H1 (cell line): ENCODE results near the gene TAOK1. TPM values are rescaled to one million over a fixed set of nuclear protein-coding genes. Genes with fewer than 3 reads are reported as not detected.

Experiments used
- CTCF ChIA-PET: fragments of 300-600 bp; sonication (Branson Sonifier 250); formaldehyde crosslinking; loops from one replicate; lab custom pipeline; 2021; ENCODE audit not compliant: partially characterized antibody; lab: Charles Lee
- POLR2A ChIA-PET: fragments of 300-600 bp; sonication (Branson Sonifier 250); formaldehyde crosslinking; loops from one replicate; lab custom pipeline; 2021; ENCODE audit warnings: inconsistent platforms; ENCODE audit not compliant: partially characterized antibody; lab: Charles Lee
- DNase-seq, 2 experiments: peaks; one replicate each; pipeline versions ENCODE4 v3.0.0 to v3.0.0-alpha.2; 2010 to 2022; ENCODE audit warnings: low spot score in 2 of 2, low read depth in 1 of 2, mixed read lengths in 1 of 2
- FAIRE-seq: peaks from 2 replicates; lab custom pipeline; 2011; peaks lifted over from hg19 to GRCh38; lab: Jason Lieb, UNC
- H2AFZ ChIP-seq: 2 replicates; pipeline ENCODE4 v1.8.1; 2012; ENCODE audit warnings: low read length, inconsistent platforms
- H2AK5ac ChIP-seq: 2 replicates; pipeline ENCODE4 v1.6.1; 2013; ENCODE audit warnings: low read depth, low read length
- H2BK120ac ChIP-seq: replicated peaks from 2 replicates; pipeline ENCODE3; 2013; ENCODE audit warnings: low read depth, low read length, inconsistent platforms
- H2BK12ac ChIP-seq: 2 replicates; pipeline ENCODE4 v1.6.1; 2013; ENCODE audit warnings: low read depth, low read length
- H2BK15ac ChIP-seq: 2 replicates; pipeline ENCODE4 v1.6.1; 2013; ENCODE audit warnings: low read length
- H2BK20ac ChIP-seq: 2 replicates; pipeline ENCODE4 v1.6.1; 2013; ENCODE audit warnings: low read length
- H2BK5ac ChIP-seq: 2 replicates; pipeline ENCODE4 v1.6.1; 2013; ENCODE audit warnings: low read depth, low read length
- H3K14ac ChIP-seq: 2 replicates; pipeline ENCODE4 v1.6.1; 2013; ENCODE audit warnings: inconsistent platforms; ENCODE audit not compliant: insufficient read length
- H3K18ac ChIP-seq: 2 replicates; pipeline ENCODE4 v1.6.1; 2013; ENCODE audit warnings: low read length; ENCODE audit errors: extremely low read depth
- H3K23ac ChIP-seq: 2 replicates; pipeline ENCODE4 v1.6.1; 2013; ENCODE audit warnings: inconsistent platforms; ENCODE audit not compliant: insufficient read length
- H3K23me2 ChIP-seq: 2 replicates; pipeline ENCODE4 v1.6.1; 2013; ENCODE audit warnings: low read depth, low read length
- H3K27ac ChIP-seq: 2 replicates; pipeline ENCODE4 v1.6.1; 2011; ENCODE audit warnings: low read depth, low read length, inconsistent platforms
- H3K27me3 ChIP-seq, 4 experiments: replicated peaks in 1 of 4; 1 replicate in 1 of 4; 2 replicates in 3 of 4; pipeline versions ENCODE4 v1.6.1 to v1.8.1; 2011 to 2013; ENCODE audit warnings: low read length in 3 of 4, mild to moderate bottlenecking in 3 of 4, inconsistent platforms in 2 of 4, mixed read lengths in 2 of 4, moderate library complexity in 1 of 4; ENCODE audit not compliant: control insufficient read depth in 3 of 4, insufficient read depth in 3 of 4; ENCODE audit errors: extremely low read depth in 1 of 4
- H3K36me3 ChIP-seq, 4 experiments: 2 replicates each; pipeline versions ENCODE4 v1.6.1 to v1.8.1; 2011 to 2013; ENCODE audit warnings: mild to moderate bottlenecking in 4 of 4, low read length in 3 of 4, moderate library complexity in 2 of 4, control low read depth in 1 of 4, inconsistent platforms in 1 of 4; ENCODE audit not compliant: insufficient read depth in 4 of 4, control insufficient read depth in 2 of 4
- H3K4ac ChIP-seq: replicated peaks from 2 replicates; pipeline ENCODE3; 2013; ENCODE audit warnings: low read length, low read depth, mixed read lengths, inconsistent platforms; ENCODE audit not compliant: insufficient read length
- H3K4me1 ChIP-seq, 4 experiments: replicated peaks in 1 of 4; 1 replicate in 1 of 4; 2 replicates in 3 of 4; pipeline versions ENCODE4 v1.6.1 to v1.8.1; 2011 to 2013; ENCODE audit warnings: low read length in 3 of 4, inconsistent platforms in 2 of 4, mixed read lengths in 1 of 4; ENCODE audit not compliant: insufficient read depth in 4 of 4, control insufficient read depth in 3 of 4
- H3K4me2 ChIP-seq, 2 experiments: 2 replicates each; pipeline versions ENCODE4 v1.6.1 to v1.8.1; 2011 to 2013; ENCODE audit warnings: low read depth in 2 of 2, low read length in 2 of 2, control low read depth in 1 of 2, inconsistent platforms in 1 of 2, mild to moderate bottlenecking in 1 of 2; ENCODE audit not compliant: insufficient read depth in 1 of 2
- H3K4me3 ChIP-seq, 4 experiments: fragments of 200-600, 300-600 bp in 1 of 4; sonication (generic), shearing (Covaris generic), sonication (Bioruptor Twin) in 1 of 4; 2 replicates each; pipeline versions ENCODE4 v1.5.1 to v1.8.1; 2011 to 2016; ENCODE audit warnings: low read length in 4 of 4, low read depth in 3 of 4, control low read depth in 2 of 4, inconsistent platforms in 2 of 4, mild to moderate bottlenecking in 2 of 4, mixed read lengths in 1 of 4, moderate library complexity in 1 of 4; ENCODE audit not compliant: insufficient read depth in 2 of 4; ENCODE audit errors: extremely low read depth in 1 of 4
- H3K56ac ChIP-seq: replicated peaks from 2 replicates; pipeline ENCODE3; 2013; ENCODE audit warnings: low read depth, mild to moderate bottlenecking, mixed read lengths, low read length, inconsistent platforms; ENCODE audit not compliant: insufficient read length
- H3K79me1 ChIP-seq: 2 replicates; pipeline ENCODE4 v1.6.1; 2013; ENCODE audit warnings: low read depth, low read length, control low read depth
- H3K79me2 ChIP-seq, 2 experiments: 2 replicates each; pipeline versions ENCODE4 v1.6.1 to v1.8.1; 2012 to 2013; ENCODE audit warnings: low read length in 2 of 2, mild to moderate bottlenecking in 2 of 2, inconsistent platforms in 1 of 2; ENCODE audit not compliant: insufficient read depth in 2 of 2, control insufficient read depth in 1 of 2
- H3K9ac ChIP-seq, 4 experiments: replicated peaks in 1 of 4; 1 replicate in 1 of 4; 2 replicates in 3 of 4; pipeline versions ENCODE4 v1.6.1 to v1.8.1; 2011 to 2013; ENCODE audit warnings: low read depth in 3 of 4, low read length in 3 of 4, control low read depth in 2 of 4, mild to moderate bottlenecking in 2 of 4, moderate library complexity in 2 of 4, inconsistent platforms in 1 of 4; ENCODE audit errors: extremely low read depth in 1 of 4
- H3K9me3 ChIP-seq, 2 experiments: 2 replicates each; pipeline versions ENCODE4 v1.6.1 to v1.8.1; 2012 to 2013; ENCODE audit warnings: mild to moderate bottlenecking in 2 of 2, moderate library complexity in 2 of 2, control low read depth in 1 of 2, inconsistent platforms in 1 of 2, low read depth in 1 of 2, low read length in 1 of 2, mixed read lengths in 1 of 2; ENCODE audit not compliant: insufficient read depth in 2 of 2
- H4K20me1 ChIP-seq, 2 experiments: replicated peaks in 1 of 2; 2 replicates each; pipeline versions ENCODE3 to v1.8.1; 2011 to 2013; ENCODE audit warnings: inconsistent platforms in 2 of 2, low read length in 2 of 2, mild to moderate bottlenecking in 1 of 2; ENCODE audit not compliant: insufficient read depth in 2 of 2, control insufficient read depth in 1 of 2
- H4K5ac ChIP-seq: 2 replicates; pipeline ENCODE4 v1.6.1; 2013; ENCODE audit warnings: low read length, low read depth, mixed read lengths, inconsistent platforms; ENCODE audit not compliant: insufficient read length
- H4K8ac ChIP-seq: 2 replicates; pipeline ENCODE4 v1.8.0; 2013; ENCODE audit warnings: mild to moderate bottlenecking, moderate library complexity, low read length, inconsistent platforms; ENCODE audit not compliant: insufficient read depth; ENCODE audit errors: extremely low read depth
- H4K91ac ChIP-seq: replicated peaks from 2 replicates; pipeline ENCODE3; 2013; ENCODE audit warnings: low read length, mixed read lengths, inconsistent platforms; ENCODE audit not compliant: insufficient read length
- CEBPB ChIP-seq: IDR thresholded peaks from 2 replicates; pipeline ENCODE4 v1.6.1; 2012; ENCODE audit warnings: low read depth, low read length
- SIX5 ChIP-seq: IDR thresholded peaks from 2 replicates; pipeline ENCODE4 v1.6.1; 2011; ENCODE audit warnings: mild to moderate bottlenecking, low read depth, low read length
- SP1 ChIP-seq: IDR thresholded peaks from 2 replicates; pipeline ENCODE4 v1.6.1; 2011; ENCODE audit warnings: low read depth, low read length
- TEAD4 ChIP-seq: IDR thresholded peaks from 2 replicates; pipeline ENCODE4 v1.6.1; 2012; ENCODE audit warnings: low read depth, low read length, inconsistent platforms, mixed read lengths
- WGBS, 2 experiments: shearing (Covaris generic) in 1 of 2; methylation state at CpG; one replicate each; pipeline versions ENCODE4 v1.1.6 to v1.1.7; 2013 to 2015; ENCODE audit warnings: low lambda C conversion rate in 2 of 2, mixed read lengths in 2 of 2, inconsistent platforms in 1 of 2, low coverage in 1 of 2, missing lambda C conversion rate in 1 of 2; ENCODE audit not compliant: insufficient replicate concordance in 2 of 2, insufficient coverage in 1 of 2, insufficient read length in 1 of 2; ENCODE audit errors: extremely low coverage in 1 of 2, missing lambda C conversion rate in 1 of 2; 5-methylcytosine and 5-hydroxymethylcytosine counted together
- polyA plus RNA-seq, 7 experiments: library from polyadenylated mRNA; depleted of rRNA in 3 of 7; stranded (reverse) in 5 of 7; unstranded in 2 of 7; fragments of >200 nt in 5 of 7; fragments of 200-250 nt in 2 of 7; gene quantifications; 1 replicate in 5 of 7; 2 replicates in 1 of 7; 4 replicates in 1 of 7; pipeline versions ENCODE4 v1.2.1 to v1.2.3, GENCODE V29; 2011 to 2013; ENCODE audit warnings: missing spikeins in 2 of 7, mixed read lengths in 2 of 7
- total RNA-seq: library from RNA; stranded (reverse); fragmentation: NEBNext Ultra II Directional; extraction: Animal tissue kit (Norgen Biotek cat#: 25700); gene quantifications from 2 replicates; pipeline ENCODE4 v1.2.1, GENCODE V29; 2021

The TAOK1 gene
- total and polyA plus RNA-seq, 2 of the 8 experiments (the other 6 are each of a cell fraction or from before 2014, with no cell fraction given): 12.2 to 90.6 TPM

- Histone ChIP-seq H2BK5ac (no peak overlapping the region), H4K20me1 (no peaks in the 10 kb centered on the region), H3K23me2 (0 out of 2 replicates have a peak, but pooled peaks cover 2% of the 10 kb centered on the region), H4K5ac (no peak overlapping the region), H3K27ac (peak overlapping the region; percentile 60; the same call in 1 of the 2 replicates), H3K79me2 (no peaks in the 10 kb centered on the region), H3K14ac (no peak overlapping the region), H3K56ac (no peak overlapping the region), H2BK20ac (no peak overlapping the region), H3K27me3 (no peaks in the 10 kb centered on the region), H3K9ac (no peak overlapping the region), H3K4me1 (peaks cover 0 to 3% (median 2%) of the 10 kb centered on the region in 4 experiments; a peak in 4 of 7 replicates), H3K4me2 (no peak overlapping the region; a peak in 1 of 4 replicates), H3K9me3 (no peaks in the 10 kb centered on the region), H3K4me3 (no peak overlapping the region), H2BK15ac (0 out of 2 replicates have a peak overlapping the region, but pooled peaks have one; percentile 25), H3K79me1 (no peaks in the 10 kb centered on the region), H3K36me3 (no peaks in the 10 kb centered on the region), H2BK120ac (no peak overlapping the region), H3K18ac (no peak overlapping the region), H2BK12ac (no peak overlapping the region), H3K23ac (no peak overlapping the region), H3K4ac (no peak overlapping the region), H4K91ac (no peak overlapping the region), H2AFZ (no peak overlapping the region), H4K8ac (no peak overlapping the region), H2AK5ac (no peak overlapping the region)
- CTCF ChIA-PET: interaction anchor here (0.5 to 6.4 kb wide), 34 partner anchors 8 to 218 kb away, joined by 3 to 79 read pairs (median 6); no protein-coding TSS in a partner anchor
- TF ChIP-seq SP1: 0 out of 2 replicates have a peak, but pooled peaks have one; percentile 37
- peak; percentile 66; the same call in 1 of the 2 replicates for TF ChIP-seq TEAD4
- no peak for TF ChIP-seq SIX5
- no peak for TF ChIP-seq CEBPB
- POLR2A ChIA-PET: no interaction called here
- DNase-seq (no peak), FAIRE-seq (no peak)
- WGBS, 2 experiments: 74% methylated on average over 4 of the region's 4 CpGs; no CpG with 5 or more reads in 1 of the 2 experiments
Observed at GRCh38 chr17:29368926-29369325, 21.2 kb upstream of the TAOK1 start.
